ENCODE results near the gene NSMF. TPM values are rescaled to one million over a fixed set of nuclear protein-coding genes. Genes with fewer than 3 reads are reported as not detected.

NSMF gene
- total and polyA plus RNA-seq, 2 of the 8 experiments (the other 6 are each of a cell fraction or from before 2014, with no cell fraction given) = 56.7 to 65.1 TPM

- TF ChIP-seq CHD7 (IDR thresholded peaks at IDR 0.05; ENCODE audit: insufficient replicate concordance, low read length) (no peak), BRCA1 (IDR thresholded peaks at IDR 0.05; ENCODE audit: low read depth, low read length) (no peak), POLR2A (IDR thresholded peaks at IDR 0.05; ENCODE audit: control extremely low read depth in 1 of 2, low read depth in 2 of 2, low read length in 2 of 2) (no peak), CTBP2 (IDR thresholded peaks at IDR 0.05; ENCODE audit: borderline replicate concordance, insufficient read depth, insufficient read length, low read length) (no peak), RNF2 (IDR thresholded peaks at IDR 0.05; ENCODE audit: borderline replicate concordance, low read depth, low read length, missing control alignments, poor library complexity, severe bottlenecking) (no peak), FOSL1 (IDR thresholded peaks at IDR 0.05; ENCODE audit: insufficient read depth, low read depth, low read length) (no peak), TCF12 (IDR thresholded peaks at IDR 0.05; ENCODE audit: low read depth, low read length) (no peak), PHF8 (conservative IDR thresholded peaks at IDR 0.05; ENCODE audit: low read depth, low read length) (no peak)
These were observed 42.3 kb upstream of the NSMF start (continued) for GRCh38 chr9:137501457-137501856.

Data from H1 (cell line).